ENCODE measurements around the gene CEMP1. TPM values are rescaled to one million over a fixed set of nuclear protein-coding genes. Genes with fewer than 3 reads are reported as not detected.

CEMP1 gene
- total RNA-seq, 1 donor from 2014 or later: not detected

DNA sequence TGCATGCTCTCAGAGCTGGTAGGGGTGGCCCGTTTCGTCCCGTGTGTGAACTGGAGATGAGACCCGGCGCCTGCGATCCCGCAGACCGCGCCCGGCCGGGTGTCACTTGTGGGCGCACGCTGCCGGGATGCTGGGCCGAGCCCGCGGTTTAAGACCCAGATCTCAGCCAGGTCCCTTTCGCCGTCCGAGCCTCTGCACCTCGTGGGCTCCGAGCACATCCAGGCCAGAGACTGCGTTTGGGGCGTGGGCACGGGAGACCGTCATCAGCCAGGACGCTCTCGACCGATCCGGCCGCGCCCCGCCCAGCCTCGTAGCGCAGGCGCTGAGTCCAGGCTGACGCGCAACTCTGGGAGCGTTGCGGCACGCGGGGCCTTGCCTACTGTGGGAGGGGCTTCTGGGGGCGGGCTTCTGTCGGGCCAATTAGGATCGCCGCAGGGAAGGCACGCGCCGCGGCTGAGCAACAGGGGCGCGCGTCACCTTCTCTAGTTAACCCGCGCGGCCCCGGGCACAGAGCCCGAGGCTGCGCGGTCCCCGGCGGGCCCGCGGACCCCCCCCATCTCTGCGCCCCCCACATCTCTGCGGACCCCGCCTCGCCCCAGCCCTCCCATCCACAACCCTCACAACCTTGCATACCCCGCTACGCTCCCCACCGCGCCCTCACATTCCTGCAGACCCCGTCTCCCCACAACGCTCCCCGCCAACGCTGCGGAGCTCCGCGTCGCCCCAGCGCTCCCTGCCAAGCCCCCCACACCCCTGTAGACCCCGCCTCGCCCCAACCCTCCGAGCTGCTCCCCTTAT, 687 bp upstream of the CEMP1 start:
- TF ChIP-seq, protein P1, sequence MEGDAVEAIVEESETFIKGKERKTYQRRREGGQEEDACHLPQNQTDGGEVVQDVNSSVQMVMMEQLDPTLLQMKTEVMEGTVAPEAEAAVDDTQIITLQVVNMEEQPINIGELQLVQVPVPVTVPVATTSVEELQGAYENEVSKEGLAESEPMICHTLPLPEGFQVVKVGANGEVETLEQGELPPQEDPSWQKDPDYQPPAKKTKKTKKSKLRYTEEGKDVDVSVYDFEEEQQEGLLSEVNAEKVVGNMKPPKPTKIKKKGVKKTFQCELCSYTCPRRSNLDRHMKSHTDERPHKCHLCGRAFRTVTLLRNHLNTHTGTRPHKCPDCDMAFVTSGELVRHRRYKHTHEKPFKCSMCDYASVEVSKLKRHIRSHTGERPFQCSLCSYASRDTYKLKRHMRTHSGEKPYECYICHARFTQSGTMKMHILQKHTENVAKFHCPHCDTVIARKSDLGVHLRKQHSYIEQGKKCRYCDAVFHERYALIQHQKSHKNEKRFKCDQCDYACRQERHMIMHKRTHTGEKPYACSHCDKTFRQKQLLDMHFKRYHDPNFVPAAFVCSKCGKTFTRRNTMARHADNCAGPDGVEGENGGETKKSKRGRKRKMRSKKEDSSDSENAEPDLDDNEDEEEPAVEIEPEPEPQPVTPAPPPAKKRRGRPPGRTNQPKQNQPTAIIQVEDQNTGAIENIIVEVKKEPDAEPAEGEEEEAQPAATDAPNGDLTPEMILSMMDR (IDR thresholded peaks at IDR 0.05): no peak
- Histone ChIP-seq H3K36me3 (peaks cover 15 to 21% of the 10 kb centered on the region in 2 donors), H3K27ac (peak overlapping the region; percentile 97), H3K9me3 (no peaks in the 10 kb centered on the region), H3K4me1 (peaks cover 0 to 15% of the 10 kb centered on the region in 2 donors), H3K27me3 (no peaks in the 10 kb centered on the region), H3K4me3 (peak overlapping the region; percentile 70 to 80)
- intact Hi-C loops (cut with DNase I): loop anchor here (1.0 to 10.0 kb wide), 7 partner anchors 19 to 1220 kb away; partner anchors contain the start of genes ATP6V0C, FLYWCH1, HCFC1R1 and THOC6
- peak; percentile 94 to 99 for DNase-seq (ENCODE audit: low spot score in 2 of 2)

DNA sequence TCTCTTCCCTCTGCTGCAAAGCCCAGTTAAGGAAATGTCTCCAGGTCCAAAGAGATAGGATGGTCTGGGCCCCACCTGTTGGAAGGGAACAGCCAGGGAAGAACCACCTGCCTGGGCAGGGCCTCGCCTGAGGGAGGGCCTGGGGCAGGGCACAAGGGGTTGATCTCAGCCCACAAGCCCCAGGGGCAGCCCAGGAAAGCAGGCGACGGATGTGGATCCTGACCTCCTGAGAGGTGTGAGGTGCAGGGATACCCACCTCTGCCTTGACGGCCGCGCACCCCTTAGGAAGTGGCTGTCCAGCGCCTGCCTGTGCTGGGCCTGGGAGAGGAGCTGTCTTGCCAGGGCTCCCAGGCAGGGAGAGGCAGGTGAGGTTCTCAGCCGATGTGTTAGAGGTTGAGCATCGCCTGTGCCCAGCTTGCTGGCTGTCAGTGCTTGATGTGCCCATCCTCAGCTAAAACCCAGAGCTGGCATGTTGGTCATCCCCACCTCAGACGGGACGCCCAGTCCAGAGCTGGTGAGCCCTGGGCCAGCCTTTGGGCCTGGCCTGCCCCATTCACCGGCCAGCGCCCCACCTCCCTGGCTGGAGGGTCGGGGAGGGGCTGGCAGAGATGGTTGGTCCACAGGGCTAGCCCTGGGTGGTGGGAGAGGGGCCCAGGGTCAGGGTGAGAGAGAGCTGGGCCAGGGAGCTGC, 434 bp downstream of the CEMP1 start:
- Histone ChIP-seq H3K9me3 (no peaks in the 10 kb centered on the region), H3K36me3 (peaks cover 20 to 31% of the 10 kb centered on the region in 2 donors), H3K4me1 (peaks cover 0 to 11% of the 10 kb centered on the region in 2 donors), H3K27ac (peak overlapping the region; percentile 88 to 97), H3K4me3 (peak overlapping the region in 1 of 2 donors; percentile 80), H3K27me3 (no peaks in the 10 kb centered on the region)
- TF ChIP-seq, protein P1 (IDR thresholded peaks at IDR 0.05): no peak
- no peak for DNase-seq (ENCODE audit: low spot score in 2 of 2)
- intact Hi-C loops (cut with DNase I): loop anchor here (1.0 to 10.0 kb wide), 6 partner anchors 73 to 1218 kb away; partner anchors contain the start of genes FLYWCH1, HCFC1R1, THOC6 and TNFRSF12A

DNA sequence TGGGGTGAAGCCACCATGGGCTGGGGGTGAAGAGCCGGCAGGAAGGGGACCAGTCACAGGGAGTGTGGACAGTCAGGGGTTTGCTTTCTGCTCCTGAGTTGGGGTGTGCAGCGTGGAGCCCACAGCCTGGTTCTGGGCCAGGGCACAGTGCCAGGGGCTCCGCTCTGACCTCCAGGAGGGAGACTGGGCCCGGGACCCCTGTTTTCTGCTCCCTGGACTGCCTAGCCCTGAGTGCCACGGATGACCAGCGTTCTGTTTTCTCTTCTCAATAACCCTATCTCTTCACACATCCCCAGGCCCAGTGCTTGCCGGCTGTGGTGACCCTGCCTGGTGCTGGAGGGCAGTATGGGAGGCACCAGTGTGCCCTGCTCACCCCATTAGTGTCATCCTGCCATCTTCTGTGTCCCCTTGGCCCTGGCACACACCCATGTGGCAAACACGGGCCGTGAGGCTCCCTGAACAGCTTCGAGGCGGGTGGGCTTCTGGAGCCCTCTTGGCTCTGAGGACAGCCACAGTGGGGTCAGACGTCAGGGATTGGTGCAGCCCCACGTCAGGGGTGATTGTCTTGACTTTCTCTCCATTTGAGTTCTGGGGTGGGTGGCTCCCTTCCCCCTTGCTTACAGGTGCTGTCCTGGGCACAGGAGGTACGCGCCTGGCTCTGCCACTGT, 1.1 kb downstream of the CEMP1 start:
- H3K4me1 ChIP-seq: peaks cover 0 to 11% of the 10 kb centered on the region in 2 donors
- TF ChIP-seq, protein P1 (IDR thresholded peaks at IDR 0.05): no peak
- no peaks in the 10 kb centered on the region for H3K9me3 ChIP-seq
- peaks cover 21 to 34% of the 10 kb centered on the region in 2 donors for H3K36me3 ChIP-seq
- DNase-seq (ENCODE audit: low spot score in 2 of 2): no peak
- intact Hi-C loops (cut with DNase I): loop anchor here (5.0 to 10.0 kb wide), 5 partner anchors 142 to 1218 kb away; partner anchors contain the start of genes FLYWCH1, HCFC1R1, THOC6 and TNFRSF12A
- H3K27ac ChIP-seq: no peak overlapping the region
- H3K4me3 ChIP-seq: no peak overlapping the region
- no peaks in the 10 kb centered on the region for H3K27me3 ChIP-seq

DNA sequence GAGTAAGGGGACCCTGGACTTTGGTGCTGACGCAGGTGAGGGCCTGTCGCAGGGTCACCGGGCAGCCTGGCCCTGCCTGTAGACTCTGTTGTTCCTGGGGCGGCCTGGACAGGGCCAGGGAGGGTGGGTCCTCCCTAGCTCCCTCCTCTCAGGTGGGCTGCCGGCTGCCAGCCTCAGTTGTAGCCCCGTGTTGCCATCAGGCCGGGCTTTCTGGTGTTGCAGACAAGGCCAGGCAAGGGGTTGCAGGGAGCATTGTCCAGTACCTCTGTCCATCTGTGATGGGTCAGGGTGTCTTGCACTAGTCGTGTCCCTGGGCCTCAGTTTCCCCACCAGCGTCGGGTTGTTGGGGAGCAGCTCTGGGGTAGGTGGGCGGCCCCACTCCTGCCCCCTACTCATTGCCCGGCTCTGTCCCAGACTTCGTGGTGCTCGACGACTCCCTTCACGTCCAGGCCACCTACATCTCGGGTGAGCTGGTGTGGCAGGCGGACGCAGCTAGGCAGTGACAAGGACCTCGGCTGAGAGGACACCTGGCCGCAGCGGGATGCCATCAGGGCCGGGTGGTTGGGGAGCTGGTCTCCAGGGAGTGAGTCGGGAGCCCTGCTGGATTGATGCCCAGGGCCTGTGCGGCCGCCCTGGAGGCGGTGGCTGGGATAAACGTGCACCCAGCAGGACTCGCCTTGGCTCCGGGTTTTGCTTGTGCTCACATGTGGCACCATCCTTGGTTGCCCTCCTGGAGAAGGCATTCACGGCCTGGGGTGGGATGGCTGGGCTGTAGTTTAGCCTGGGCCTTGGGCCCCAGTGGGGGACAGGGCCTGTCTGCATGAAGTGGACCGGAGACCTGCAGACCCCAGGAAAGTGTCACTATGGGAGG, 1.9 kb downstream of the CEMP1 start:
- Histone ChIP-seq H3K9me3 (no peaks in the 10 kb centered on the region), H3K27ac (no peak overlapping the region), H3K4me1 (peaks cover 0 to 11% of the 10 kb centered on the region in 2 donors), H3K4me3 (no peak overlapping the region), H3K27me3 (no peaks in the 10 kb centered on the region), H3K36me3 (peaks cover 25 to 40% of the 10 kb centered on the region in 2 donors)
- no peak for DNase-seq (ENCODE audit: low spot score in 2 of 2)
- intact Hi-C loops (cut with DNase I): no loop called here
- TF ChIP-seq, protein P1 (IDR thresholded peaks at IDR 0.05): no peak

All from ascending aorta (tissue), 2 donors.